Measurements from ENCODE around the gene CDHR1. TPM values are rescaled to one million over a fixed set of nuclear protein-coding genes. Genes with fewer than 3 reads are reported as not detected.
A peak's percentile ranks its signal among the peaks of the same experiment; 100 is the strongest.

Gene CDHR1
- total RNA-seq, 1 experiment from 2014 or later: 5.0 TPM

DNA sequence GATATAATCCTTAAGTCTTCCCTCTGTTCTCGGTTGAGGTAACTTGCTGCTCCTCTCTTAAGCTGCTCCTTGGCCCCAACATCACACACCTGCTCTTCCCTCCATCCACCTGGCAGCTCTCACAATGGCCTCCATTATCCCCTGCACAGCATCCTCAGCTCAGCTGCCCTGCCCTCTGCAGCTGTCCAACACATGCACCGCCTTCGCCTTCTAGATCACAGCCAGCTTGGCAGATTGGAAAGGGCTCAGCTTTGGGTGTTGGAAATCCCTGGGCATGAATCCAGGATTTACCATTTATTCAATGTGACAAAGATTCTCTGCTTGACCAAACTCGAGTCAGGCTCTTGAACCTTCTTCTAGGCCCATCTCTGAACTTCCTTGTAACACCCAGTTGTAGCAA is 71.1 kb downstream of the CDHR1 start (continued):
- TF ChIP-seq MLX (CRISPR knock-in tag; IDR thresholded peaks at IDR 0.05) (no peak), ELF4 (CRISPR knock-in tag; IDR thresholded peaks at IDR 0.05; ENCODE audit: low read depth) (no peak), ZNF671 (CRISPR knock-in tag; IDR thresholded peaks at IDR 0.05) (no peak), ATF1 (CRISPR knock-in tag; IDR thresholded peaks at IDR 0.05) (no peak), ZNF121 (CRISPR knock-in tag; IDR thresholded peaks at IDR 0.05) (no peak)
- TF ChIP-seq, protein P1, sequence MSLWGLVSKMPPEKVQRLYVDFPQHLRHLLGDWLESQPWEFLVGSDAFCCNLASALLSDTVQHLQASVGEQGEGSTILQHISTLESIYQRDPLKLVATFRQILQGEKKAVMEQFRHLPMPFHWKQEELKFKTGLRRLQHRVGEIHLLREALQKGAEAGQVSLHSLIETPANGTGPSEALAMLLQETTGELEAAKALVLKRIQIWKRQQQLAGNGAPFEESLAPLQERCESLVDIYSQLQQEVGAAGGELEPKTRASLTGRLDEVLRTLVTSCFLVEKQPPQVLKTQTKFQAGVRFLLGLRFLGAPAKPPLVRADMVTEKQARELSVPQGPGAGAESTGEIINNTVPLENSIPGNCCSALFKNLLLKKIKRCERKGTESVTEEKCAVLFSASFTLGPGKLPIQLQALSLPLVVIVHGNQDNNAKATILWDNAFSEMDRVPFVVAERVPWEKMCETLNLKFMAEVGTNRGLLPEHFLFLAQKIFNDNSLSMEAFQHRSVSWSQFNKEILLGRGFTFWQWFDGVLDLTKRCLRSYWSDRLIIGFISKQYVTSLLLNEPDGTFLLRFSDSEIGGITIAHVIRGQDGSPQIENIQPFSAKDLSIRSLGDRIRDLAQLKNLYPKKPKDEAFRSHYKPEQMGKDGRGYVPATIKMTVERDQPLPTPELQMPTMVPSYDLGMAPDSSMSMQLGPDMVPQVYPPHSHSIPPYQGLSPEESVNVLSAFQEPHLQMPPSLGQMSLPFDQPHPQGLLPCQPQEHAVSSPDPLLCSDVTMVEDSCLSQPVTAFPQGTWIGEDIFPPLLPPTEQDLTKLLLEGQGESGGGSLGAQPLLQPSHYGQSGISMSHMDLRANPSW (CRISPR knock-in tag; conservative IDR thresholded peaks at IDR 0.05; ENCODE audit: low read depth): no peak

DNA sequence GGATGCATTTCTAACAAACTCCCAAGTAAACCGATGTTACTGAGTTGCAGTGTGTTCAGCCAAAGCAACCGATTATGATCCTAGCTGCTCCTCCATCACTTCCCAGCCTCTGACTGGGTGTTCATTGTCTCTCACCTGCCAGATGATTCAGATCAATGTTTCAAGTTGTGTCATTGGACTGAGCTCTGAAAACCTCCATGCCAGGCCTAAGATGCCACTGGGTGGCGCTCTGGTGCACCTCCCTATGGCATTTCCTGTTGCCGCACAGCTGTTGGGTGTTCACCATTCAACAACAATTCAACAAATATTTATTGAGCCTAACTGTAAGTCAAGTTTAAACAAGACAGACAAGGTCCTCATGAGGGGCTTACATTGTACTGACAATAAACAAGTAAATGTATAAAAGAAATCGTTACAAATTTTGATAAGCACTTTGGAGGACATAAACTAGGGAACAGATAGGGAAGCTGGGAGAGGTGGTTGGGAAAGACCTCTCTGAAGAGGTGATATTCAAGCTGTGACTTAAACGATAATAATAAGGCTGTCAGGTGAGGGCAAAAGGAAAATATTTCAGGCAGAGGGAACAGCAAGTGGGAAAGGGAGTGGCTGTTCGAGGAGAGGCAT is 73.3 kb downstream of the CDHR1 start:
- ChIA-PET POLR2A (interaction anchor here (0.6 to 1.2 kb wide), 3 partner anchors 61 to 464 kb away, joined by 3 to 4 read pairs (median 4); partner anchors contain the start of gene CCSER2), CTCF (interaction anchor here (0.6 to 7.0 kb wide), 51 partner anchors 9 to 398 kb away, joined by 3 to 261 read pairs (median 5); partner anchors contain the start of gene CCSER2)
- Mint-ChIP-seq H3K4me3 (no peak overlapping the region), H3K4me1 (peaks cover 15% of the 10 kb centered on the region), H3K27ac (no peak overlapping the region), H3K9me3 (no peaks in the 10 kb centered on the region), H3K36me3 (no peaks in the 10 kb centered on the region), H3K27me3 (ENCODE audit: low read depth) (peaks cover 10% of the 10 kb centered on the region)
- DNase-seq (ENCODE audit: low spot score): peak; percentile 86
- TF ChIP-seq ERG (CRISPR knock-in tag; IDR thresholded peaks at IDR 0.05) (no peak), CTCF (IDR thresholded peaks at IDR 0.05) (peak; percentile 41)
- peak; percentile 76 for ATAC-seq

GRCh38 chr10:84269162-84269561 is 74.8 kb downstream of the CDHR1 start:
- Mint-ChIP-seq H3K9me3 (no peaks in the 10 kb centered on the region), H3K4me1 (peaks cover 15% of the 10 kb centered on the region), H3K36me3 (no peaks in the 10 kb centered on the region), H3K4me3 (no peak overlapping the region), H3K27me3 (ENCODE audit: low read depth) (peaks cover 10% of the 10 kb centered on the region), H3K27ac (no peak overlapping the region)
- TF ChIP-seq JAZF1 (CRISPR knock-in tag; IDR thresholded peaks at IDR 0.05) (no peak), PREB (CRISPR knock-in tag; IDR thresholded peaks at IDR 0.05; ENCODE audit: borderline replicate concordance) (no peak), CDX4 (CRISPR knock-in tag; IDR thresholded peaks at IDR 0.05; ENCODE audit: borderline replicate concordance) (no peak), NR3C1 (CRISPR knock-in tag; conservative IDR thresholded peaks at IDR 0.05; ENCODE audit: low read depth) (no peak)
- ChIA-PET POLR2A (no interaction called here), CTCF (interaction anchor here (1.2 to 7.0 kb wide), 2 partner anchors 32 to 268 kb away, joined by 3 to 261 read pairs; no protein-coding TSS in a partner anchor)
- no peak for DNase-seq (ENCODE audit: low spot score)
- ATAC-seq: no peak

Other genes with a start within 250 kb of the CDHR1 start
- gene GHITM, start 55.0 kb upstream of the CDHR1 start, total RNA-seq (2021): 95.9 to 98.8 TPM (median 97.6 TPM) in 3 replicates
- gene GPR15LG, start 20.7 kb upstream of the CDHR1 start, total RNA-seq (2021): not detected in 3 replicates
- gene LRIT2, start 31.0 kb downstream of the CDHR1 start, total RNA-seq (2021): not detected in 3 replicates
- not detected in 3 replicates for gene LRIT1, start 47.0 kb downstream of the CDHR1 start, total RNA-seq (2021)
- gene RGR, start 50.5 kb downstream of the CDHR1 start, total RNA-seq (2021): not detected in 3 replicates
- 21.4 to 30.6 TPM (median 22.7 TPM) in 3 replicates for gene CCSER2, start 134.1 kb downstream of the CDHR1 start, total RNA-seq (2021)

All from WTC11 (cell line).